ENCODE results near the gene XXYLT1. TPM values are rescaled to one million over a fixed set of nuclear protein-coding genes. Genes with fewer than 3 reads are reported as not detected.
A peak's percentile ranks its signal among the peaks of the same experiment; 100 is the strongest.

The XXYLT1 gene
- total and polyA plus RNA-seq, 12 donors: 2.2 to 7.2 (median 3.6) TPM

DNA sequence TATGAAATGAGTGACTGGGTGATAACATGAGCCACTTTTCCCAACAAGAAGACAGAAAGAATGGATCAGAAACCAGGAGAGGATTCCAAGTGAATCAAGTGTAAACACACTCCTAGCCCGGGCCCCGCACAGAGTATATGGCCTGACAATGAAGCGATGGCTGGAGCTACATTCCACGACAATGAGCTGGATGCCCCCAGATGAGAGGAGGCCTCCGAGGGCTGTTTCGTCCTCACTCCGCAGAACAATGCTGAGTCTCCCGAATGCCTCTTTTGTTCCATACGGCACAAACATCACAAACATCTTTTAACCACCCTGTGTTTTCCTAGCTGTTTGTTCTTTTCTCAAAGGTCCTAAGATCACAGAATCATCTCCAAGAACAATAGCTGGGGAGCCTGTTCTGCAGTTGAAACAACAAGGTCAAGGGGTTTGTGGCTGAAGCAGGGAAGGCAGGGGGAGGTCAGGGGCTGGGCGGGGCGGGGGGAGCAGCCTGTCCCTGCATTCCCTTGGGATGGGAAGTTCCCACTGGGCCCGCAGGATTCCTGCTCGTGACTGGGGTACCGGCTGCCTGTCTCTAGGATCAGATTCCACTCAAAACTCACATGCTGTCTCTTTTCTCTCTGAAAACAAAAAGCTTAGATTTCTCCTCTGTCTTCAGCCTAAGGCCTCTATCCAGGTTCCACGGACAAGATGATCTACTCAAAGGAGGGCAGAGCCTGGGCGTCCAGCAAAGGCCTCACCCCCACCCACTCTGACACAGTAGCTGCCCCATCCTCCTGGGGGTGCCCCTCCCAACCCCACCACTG, 151.3 kb downstream of the XXYLT1 start:
- peaks cover 10 to 44% (median 26%) of the 10 kb centered on the region in 9 donors for H3K4me1 ChIP-seq
- H3K27ac ChIP-seq: peak overlapping the region in 9 of 10 donors; percentile 12 to 69 (median 47)
- WGBS, 2 donors: 63 to 72% methylated on average over 16 of the region's 16 CpGs
- TF ChIP-seq, protein P1, sequence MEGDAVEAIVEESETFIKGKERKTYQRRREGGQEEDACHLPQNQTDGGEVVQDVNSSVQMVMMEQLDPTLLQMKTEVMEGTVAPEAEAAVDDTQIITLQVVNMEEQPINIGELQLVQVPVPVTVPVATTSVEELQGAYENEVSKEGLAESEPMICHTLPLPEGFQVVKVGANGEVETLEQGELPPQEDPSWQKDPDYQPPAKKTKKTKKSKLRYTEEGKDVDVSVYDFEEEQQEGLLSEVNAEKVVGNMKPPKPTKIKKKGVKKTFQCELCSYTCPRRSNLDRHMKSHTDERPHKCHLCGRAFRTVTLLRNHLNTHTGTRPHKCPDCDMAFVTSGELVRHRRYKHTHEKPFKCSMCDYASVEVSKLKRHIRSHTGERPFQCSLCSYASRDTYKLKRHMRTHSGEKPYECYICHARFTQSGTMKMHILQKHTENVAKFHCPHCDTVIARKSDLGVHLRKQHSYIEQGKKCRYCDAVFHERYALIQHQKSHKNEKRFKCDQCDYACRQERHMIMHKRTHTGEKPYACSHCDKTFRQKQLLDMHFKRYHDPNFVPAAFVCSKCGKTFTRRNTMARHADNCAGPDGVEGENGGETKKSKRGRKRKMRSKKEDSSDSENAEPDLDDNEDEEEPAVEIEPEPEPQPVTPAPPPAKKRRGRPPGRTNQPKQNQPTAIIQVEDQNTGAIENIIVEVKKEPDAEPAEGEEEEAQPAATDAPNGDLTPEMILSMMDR (IDR thresholded peaks at IDR 0.05): no peak
- H3K36me3 ChIP-seq: no peaks in the 10 kb centered on the region
- DNase-seq (no peak), ATAC-seq (peak in 5 of 8 donors; percentile 12 to 45 (median 42))
- intact Hi-C loops (cut with DNase I): loop anchor here in 7 of 10 donors (5.0 to 10.0 kb wide), 4 partner anchors 33 to 138 kb away; no protein-coding TSS in a partner anchor
- H3K4me3 ChIP-seq: no peak overlapping the region
- no peaks in the 10 kb centered on the region for H3K27me3 ChIP-seq
- no peaks in the 10 kb centered on the region for H3K9me3 ChIP-seq

DNA sequence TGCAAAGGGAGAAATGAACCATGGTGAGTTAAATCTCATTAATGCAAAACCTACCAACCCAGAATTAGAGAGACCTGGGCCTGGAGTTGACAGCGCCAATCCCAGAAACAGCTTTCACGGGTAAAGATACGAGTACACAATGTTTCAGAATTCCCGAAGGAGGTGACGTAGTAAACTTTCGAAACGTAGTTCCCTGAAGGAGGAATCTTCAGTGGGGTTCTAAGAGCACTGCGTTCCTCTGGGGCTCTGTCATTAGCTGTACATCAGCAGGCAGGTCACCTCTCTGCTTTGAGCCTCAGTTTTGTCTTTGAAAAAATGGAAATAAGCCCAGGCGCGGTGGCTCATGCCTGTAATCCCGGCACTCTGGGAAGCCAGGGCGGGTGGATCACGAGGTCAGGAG, 152.3 kb downstream of the XXYLT1 start:
- no peaks in the 10 kb centered on the region for H3K9me3 ChIP-seq
- no peak overlapping the region for H3K4me3 ChIP-seq
- intact Hi-C loops (cut with DNase I): loop anchor here in 5 of 10 donors (5.0 kb wide), 3 partner anchors 34 to 139 kb away; no protein-coding TSS in a partner anchor
- WGBS, 2 donors: 84 to 85% methylated on average over 13 of the region's 13 CpGs
- ATAC-seq (peak in 1 of 8 donors; percentile 27), DNase-seq (no peak)
- TF ChIP-seq, protein P1 (IDR thresholded peaks at IDR 0.05): no peak
- no peaks in the 10 kb centered on the region for H3K27me3 ChIP-seq
- H3K36me3 ChIP-seq: no peaks in the 10 kb centered on the region
- peak overlapping the region in 3 of 10 donors; percentile 16 to 40 (median 38) for H3K27ac ChIP-seq
- peaks cover 3 to 39% (median 19%) of the 10 kb centered on the region in 9 donors for H3K4me1 ChIP-seq

DNA sequence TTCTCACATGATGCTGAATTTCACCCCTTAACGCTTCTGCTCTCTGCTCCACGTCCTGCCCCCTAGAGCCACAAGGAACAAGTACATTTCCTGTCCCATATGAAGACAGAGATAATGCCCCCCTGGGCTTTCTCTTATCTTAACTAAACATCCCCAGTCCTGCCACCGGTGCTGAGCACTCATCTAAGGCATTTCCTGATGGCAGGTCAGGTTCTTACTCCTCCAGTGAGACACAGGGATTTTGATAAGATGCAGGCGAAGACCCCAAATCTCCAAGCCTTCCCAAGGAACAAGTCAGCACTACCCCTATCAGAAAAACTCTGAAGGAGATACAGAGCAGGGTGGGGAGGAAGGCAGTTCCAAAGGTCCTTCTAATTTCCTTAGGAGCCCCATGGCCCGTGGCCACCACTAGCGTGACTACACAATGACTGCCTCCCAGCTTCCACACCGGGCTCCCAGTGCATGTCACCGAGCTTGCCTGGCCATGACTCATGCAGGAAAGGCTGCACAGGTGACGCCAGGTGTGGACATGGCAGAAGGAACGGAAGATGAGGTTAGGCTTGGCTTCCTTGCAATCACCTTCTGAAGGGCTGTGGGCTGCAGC, 152.9 kb downstream of the XXYLT1 start:
- Histone ChIP-seq H3K27me3 (no peaks in the 10 kb centered on the region), H3K27ac (peak overlapping the region in 3 of 10 donors; percentile 16 to 40 (median 38)), H3K36me3 (no peaks in the 10 kb centered on the region), H3K4me1 (peaks cover 3 to 45% (median 19%) of the 10 kb centered on the region in 9 donors), H3K4me3 (no peak overlapping the region), H3K9me3 (no peaks in the 10 kb centered on the region)
- TF ChIP-seq, protein P1 (IDR thresholded peaks at IDR 0.05): peak in 4 of 9 donors; percentile 16 to 42 (median 29)
- 38 to 48% methylated on average over 10 of the region's 10 CpGs for WGBS, 2 donors
- ATAC-seq (peak in 5 of 8 donors; percentile 19 to 45 (median 35)), DNase-seq (no peak)
- intact Hi-C loops (cut with DNase I): loop anchor here in 5 of 10 donors (5.0 kb wide), 3 partner anchors 34 to 139 kb away; no protein-coding TSS in a partner anchor

DNA sequence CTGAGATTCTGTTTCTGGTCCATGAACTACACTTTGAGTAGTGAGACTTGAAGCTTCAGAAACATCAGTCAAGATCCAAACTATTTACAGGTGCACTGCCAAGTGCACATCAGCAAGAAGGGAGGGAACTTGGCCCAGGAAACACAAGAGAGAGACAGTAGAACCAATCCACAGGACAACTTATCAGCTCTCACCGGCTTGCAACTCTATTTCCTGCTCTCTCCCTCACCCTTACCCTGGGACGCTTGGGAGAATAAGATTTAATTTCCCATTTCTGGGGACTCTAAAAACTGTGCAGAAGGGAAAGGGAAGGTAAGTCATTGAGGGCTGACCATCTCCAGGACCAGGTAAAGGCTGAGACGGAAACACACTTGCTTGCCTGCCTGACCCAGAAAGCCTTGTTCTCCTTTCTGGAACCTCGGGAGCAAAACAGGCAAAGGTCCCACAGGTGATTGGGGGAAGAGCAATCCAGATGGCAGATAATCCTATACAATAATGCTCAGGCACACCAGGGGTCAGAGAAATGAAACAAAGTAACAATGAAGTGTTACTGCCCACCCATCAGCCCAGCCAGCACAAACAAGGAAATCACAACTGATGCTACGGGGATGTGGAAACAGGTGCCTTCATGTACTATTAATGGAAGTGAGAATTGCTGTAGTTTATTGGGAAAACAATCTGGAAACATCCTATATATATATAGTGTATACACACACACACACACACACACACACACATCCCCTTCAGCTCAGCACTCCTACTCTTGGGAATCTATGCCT, 154.4 kb downstream of the XXYLT1 start:
- Histone ChIP-seq H3K9me3 (no peaks in the 10 kb centered on the region), H3K36me3 (no peaks in the 10 kb centered on the region), H3K4me1 (peaks cover 3 to 48% (median 18%) of the 10 kb centered on the region in 9 donors), H3K4me3 (no peak overlapping the region), H3K27me3 (no peaks in the 10 kb centered on the region), H3K27ac (no peak overlapping the region)
- DNase-seq (no peak), ATAC-seq (no peak)
- intact Hi-C loops (cut with DNase I): loop anchor here in 5 of 10 donors (5.0 kb wide), 3 partner anchors 36 to 141 kb away; no protein-coding TSS in a partner anchor
- WGBS, 2 donors: 64 to 71% methylated on average over 5 of the region's 5 CpGs
- TF ChIP-seq, protein P1 (IDR thresholded peaks at IDR 0.05): no peak
